Activated naive CD8-positive, alpha-beta T cell treated with anti-CD3 and anti-CD28 coated beads, Interleukin-2, amount 50 U/mL, for 16 hours (primary cell): Measurements from ENCODE around the gene SMAD3.

Experiments
- DNase-seq: peaks from one replicate; pipeline ENCODE4 v3.0.0-alpha.2; 2020; ENCODE audit warnings: low read depth, low spot score

The SMAD3 gene

GRCh38 chr15:67096546-67097294, 31.3 kb downstream of the SMAD3 start:
- no peak for DNase-seq

- DNase-seq = no peak
Measured at GRCh38 chr15:67097424-67097823, 32.0 kb downstream of the SMAD3 start.

GRCh38 chr15:67097930-67098740, 32.7 kb downstream of the SMAD3 start:
- no peak for DNase-seq

- no peak for DNase-seq
Measured at GRCh38 chr15:67098768-67099282, 33.4 kb downstream of the SMAD3 start.

DNA sequence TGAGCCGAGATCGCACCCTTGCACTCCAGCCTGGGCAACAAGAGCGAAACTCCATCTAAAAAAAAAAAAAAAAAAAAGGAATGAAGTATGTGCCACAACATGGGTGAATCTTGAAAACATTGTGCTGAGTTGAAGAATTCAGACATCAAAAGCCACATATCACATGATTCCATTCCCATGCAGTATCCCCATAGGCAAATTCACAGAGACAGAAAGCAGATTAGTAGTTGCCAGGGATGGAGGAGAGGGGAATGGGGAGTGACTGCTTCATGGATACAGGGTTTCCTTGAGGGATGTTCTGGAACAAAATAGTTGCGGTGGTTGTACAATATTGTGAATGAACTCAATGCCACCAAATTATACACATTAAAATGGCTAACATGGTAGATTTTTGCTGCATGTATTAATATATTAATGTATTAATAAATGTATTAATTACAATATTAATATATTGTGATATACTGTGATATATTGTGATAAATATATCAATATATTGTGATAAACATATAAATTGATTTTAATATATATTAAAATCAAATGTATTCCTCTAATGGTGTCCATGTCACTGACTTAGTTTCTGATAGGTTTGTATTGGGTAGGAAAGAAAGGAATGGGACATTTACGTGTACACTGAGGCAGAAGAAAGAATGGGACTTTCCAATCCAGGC, 34.9 kb downstream of the SMAD3 start:
- no peak for DNase-seq

DNA sequence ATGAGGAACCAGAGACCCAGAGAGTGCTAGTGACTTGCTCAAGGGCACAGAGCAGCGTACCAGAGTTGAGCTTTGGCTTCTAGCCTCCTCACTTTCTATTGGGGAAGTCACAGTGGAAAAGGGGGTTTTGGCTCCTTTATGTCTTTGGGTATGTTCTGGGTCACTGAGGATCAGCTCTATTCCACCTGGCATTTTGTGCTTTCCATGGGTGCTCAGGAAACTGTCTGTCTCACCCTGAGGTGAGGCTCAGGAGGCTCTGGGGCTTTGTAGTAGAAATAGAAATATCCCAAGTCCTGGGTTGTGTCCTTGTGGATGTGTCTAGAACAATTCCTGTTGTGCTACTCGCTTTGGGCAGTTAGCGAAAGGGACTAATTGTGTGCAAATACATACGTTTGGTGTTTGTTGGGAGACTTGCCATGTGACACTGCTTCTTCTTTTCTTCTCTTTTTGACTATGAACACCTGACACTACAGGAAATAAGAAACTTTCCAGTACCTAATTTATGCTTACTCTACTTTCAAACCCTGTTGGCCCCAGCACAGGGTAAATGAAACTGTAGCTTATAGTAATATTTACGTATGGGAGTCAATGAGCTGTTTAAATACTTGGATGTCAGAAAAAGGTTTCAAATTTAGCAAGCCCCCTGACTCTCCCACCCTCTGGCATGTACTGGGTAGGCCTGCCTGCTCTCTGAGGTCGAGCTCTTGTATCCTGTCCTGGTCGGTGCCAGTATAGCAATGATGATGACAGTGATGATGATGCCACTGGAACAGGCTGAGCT, 35.6 kb downstream of the SMAD3 start:
- DNase-seq = peak; percentile 36

DNA sequence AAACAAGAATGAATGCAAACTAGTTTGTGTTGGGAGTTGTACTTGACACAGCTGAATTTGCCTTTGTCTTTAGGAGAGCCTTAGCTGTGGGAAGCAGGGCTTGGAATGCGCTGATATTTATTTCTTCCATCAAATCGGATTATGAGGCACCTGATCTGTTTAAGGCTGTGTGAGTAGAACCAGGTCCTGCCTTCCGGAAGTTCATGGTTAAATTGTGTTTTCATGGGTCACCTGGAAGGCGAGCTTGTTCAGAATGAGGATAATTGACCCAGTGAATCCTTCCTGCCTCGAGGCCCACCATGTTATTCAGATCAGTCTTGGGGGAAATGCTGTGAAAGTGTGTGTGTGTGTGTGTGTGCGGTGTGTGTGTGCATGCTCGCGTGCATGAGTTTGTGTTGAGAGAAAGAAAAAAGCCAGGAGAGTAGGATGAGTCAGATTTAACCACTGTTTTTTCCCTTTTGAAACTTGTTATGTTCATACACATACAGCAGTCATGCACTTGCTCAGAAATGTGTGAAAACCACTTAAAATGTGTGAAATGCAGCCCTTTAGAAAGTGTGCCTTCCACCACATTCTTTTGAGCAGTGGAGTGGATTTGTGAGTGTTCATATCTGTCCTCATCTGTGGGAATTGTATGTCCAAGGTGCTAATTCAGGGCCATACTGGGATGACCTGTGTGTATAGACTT, 36.7 kb downstream of the SMAD3 start:
- no peak for DNase-seq

DNA sequence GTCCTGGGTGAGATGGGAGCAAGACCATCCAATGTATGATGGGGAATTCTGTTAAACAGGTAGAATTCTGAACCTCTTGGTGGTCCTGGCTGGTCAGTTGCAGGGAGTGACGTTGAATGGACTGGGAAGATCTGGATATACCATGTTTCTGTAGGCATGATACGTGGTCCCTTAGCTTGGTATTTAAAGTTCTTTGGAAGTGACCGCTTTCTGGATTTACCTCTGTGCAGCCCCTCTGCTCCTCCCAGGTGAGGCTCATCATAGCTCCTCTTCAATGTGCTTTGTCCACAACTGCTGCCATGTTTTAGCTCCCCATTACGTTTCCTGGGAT, 37.2 kb downstream of the SMAD3 start:
- no peak for DNase-seq

DNA sequence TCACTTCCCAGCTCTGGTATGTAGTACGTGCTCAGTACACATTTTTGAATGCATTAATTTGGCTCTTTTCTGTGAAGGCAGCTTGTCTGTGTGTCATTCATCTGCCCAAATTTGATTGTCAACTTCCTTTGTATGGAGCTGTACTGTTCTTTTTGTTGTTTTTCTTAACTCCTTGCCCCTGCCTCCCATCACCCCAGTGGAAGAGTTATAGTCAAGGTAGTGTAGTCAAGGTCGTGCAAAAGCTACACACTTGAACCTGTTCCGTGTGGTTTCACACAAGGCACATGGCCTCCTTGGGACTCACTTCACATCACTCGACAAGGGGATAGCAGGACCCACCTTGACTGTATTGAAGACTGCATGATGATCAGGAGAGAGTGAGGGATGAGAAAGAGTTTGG, 37.6 kb downstream of the SMAD3 start:
- no peak for DNase-seq

DNA sequence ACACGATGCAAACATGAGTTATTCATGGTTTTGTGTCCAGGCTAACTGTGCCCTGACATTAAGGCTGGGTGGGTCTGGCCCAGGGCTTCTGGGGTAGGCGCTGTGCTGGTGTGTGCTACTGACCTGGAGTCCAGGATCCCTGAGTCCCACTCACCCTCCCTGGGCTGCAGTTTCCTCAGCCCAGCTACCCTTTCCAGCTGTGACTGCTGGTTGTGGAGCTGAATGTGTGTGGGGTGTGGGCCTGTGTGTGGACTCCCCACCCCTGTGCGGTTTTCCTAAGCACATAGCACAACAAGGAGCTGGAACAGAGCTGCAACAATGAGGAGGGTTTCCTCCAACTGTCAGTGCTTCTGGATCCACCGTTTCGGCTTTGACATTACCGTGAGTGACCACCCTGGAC, 38.0 kb downstream of the SMAD3 start:
- no peak for DNase-seq

GRCh38 chr15:67103869-67104268, 38.5 kb downstream of the SMAD3 start:
- no peak for DNase-seq

- DNase-seq = no peak
Measured at GRCh38 chr15:67104510-67104909, 39.1 kb downstream of the SMAD3 start.

DNA sequence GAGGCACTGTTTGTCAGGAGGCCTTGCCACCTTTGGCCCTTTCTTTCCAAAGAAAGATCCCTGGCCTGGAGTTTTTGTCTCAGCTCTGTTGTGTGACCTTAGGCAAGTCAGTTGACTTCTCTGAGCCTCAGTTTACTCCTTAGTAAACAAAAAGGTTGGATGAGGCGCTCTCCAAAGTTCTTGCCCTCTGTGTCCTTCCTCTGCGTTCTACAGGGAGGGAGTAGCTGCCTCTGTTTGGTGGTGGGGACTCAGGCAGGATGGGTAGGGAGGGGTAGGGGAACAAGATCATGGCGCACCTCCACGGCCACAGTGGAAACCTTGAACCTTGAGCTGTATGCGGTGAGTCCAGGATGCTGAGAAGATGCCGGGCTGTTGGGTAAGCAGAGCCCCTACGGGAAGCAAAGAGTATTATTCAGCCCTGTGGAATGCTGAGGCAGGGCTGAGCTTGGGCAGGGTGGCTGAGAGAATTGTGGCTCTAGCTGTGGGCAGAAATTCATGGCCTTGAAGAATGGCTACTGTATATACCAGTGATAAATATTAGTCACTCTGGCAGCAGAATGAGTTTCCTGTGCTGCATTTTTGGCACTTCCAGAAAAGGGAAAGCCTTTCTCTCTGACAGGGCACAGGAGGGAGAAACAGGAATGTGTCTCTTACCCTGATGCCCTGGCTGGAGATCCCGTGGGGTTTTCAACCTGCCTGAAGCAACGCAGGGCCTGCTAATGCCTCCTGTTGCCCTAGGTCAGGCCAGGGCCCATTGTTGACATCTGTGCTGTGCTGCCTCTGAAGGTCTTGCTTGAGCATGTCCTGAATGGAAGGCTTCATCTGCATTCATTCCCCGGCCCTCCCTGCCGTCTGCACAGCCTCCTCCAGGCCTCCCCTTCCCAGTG, 39.9 kb downstream of the SMAD3 start:
- no peak for DNase-seq

DNA sequence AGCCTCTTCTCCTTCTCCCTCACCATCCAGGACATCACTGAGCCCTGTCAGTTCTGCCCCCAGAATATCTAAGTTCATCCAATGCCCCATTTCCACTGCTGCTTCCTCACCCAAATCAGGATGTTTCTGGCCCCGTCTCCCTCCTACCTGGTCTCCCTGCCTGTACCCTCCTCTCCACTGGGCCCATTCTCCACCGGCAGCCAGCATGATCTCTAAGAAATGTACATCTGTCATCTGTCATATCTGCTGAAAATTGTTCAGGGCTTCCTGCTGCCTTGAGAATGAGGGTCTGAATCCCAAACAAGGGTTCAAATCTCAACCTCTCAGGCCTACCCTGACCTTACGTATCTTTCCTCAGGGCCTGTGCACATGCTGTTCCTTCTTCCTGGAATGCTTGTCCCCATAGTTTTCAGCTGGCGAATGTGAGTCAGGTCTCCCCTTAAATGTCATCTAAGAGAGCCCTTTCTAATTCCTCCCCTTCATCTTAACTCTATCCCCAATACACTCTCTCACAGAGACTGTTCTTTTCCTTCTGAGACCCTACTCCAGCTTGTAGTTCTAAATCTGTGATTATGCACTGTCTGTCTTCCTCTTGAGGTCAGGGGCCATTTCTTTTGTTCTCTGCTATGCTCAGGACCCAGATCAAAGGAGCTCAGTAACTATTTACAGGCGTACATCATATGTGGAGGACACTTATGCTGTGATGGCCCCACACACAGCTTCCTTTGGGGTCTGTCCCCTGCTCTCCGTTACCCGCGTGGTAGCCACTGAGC, 40.8 kb downstream of the SMAD3 start:
- DNase-seq = no peak

- DNase-seq = no peak
Measured at GRCh38 chr15:67106764-67107013, 41.3 kb downstream of the SMAD3 start.

DNA sequence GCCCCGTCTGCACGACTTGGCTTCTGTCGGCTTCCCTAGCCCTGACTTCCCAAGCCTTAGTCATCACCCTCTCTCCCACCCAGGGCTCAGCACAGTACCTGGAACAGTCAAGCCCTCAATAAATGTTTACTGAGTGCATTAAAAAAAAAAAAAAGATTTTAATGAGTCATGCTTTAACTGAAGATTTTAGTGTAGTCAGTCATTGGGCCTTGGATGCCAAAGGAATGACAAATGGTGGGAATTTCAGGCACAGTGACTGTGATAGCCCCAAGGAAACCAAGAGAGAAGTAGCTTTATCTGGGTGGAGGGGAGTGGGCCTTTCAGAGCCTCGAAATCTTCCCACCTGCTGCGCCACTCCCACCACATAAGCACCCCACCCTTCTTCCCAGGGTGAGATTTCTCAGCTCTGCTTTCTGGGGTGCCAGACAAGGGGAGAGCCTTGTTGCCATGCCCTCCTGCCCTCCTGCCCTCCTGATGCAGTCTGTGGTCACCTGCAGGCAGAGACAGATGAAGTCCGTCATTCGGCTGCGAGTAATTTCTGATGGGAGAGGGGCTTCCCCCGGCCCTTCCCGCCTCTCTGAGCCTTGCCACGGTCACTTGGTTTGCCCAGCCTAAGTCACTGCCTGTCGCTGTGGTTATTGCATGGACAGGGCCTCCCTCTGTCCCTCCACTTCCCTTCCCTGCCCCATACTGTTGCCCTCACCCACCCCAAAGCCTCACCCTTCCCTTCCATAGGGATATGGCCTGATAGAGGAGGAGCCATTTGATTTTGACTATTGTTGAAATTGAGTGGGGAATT, 41.8 kb downstream of the SMAD3 start:
- DNase-seq = no peak

GRCh38 chr15:67108122-67108961, 42.9 kb downstream of the SMAD3 start:
- DNase-seq = no peak
